H7 (cell line): ENCODE data around the gene SLC9A9. TPM values are rescaled to one million over a fixed set of nuclear protein-coding genes. Genes with fewer than 3 reads are reported as not detected.

Source experiments
- DNase-seq: peaks from one replicate; pipeline ENCODE4 v3.0.0; 2012
- H3K27me3 ChIP-seq: 2 replicates; pipeline ENCODE4 v1.6.0; 2011; ENCODE audit warnings: mild to moderate bottlenecking, low read length; ENCODE audit not compliant: control insufficient read depth, insufficient read depth
- H3K36me3 ChIP-seq: replicated peaks from 2 replicates; pipeline ENCODE4 v1.5.1; 2011; ENCODE audit warnings: low read length; ENCODE audit not compliant: control insufficient read depth, insufficient read depth
- H3K4me3 ChIP-seq: 2 replicates; pipeline ENCODE4 v1.5.1; 2011; ENCODE audit warnings: low read depth, mild to moderate bottlenecking, control low read depth, low read length, moderate library complexity; ENCODE audit not compliant: insufficient read depth
- total RNA-seq: library from RNA; depleted of rRNA; stranded (reverse); fragments of >200 nt; shearing (Covaris generic); gene quantifications from 2 replicates; pipeline ENCODE4 v1.2.3, GENCODE V29; 2014

The SLC9A9 gene
- total RNA-seq, 1 experiment from 2014 or later, result 4.1 TPM

- H3K4me3 ChIP-seq, result no peak overlapping the region
- H3K27me3 ChIP-seq, result no peaks in the 10 kb centered on the region
- H3K36me3 ChIP-seq, result no peaks in the 10 kb centered on the region
- DNase-seq, result no peak
Measured at GRCh38 chr3:143595456-143596077, 252.7 kb downstream of the SLC9A9 start.

DNA sequence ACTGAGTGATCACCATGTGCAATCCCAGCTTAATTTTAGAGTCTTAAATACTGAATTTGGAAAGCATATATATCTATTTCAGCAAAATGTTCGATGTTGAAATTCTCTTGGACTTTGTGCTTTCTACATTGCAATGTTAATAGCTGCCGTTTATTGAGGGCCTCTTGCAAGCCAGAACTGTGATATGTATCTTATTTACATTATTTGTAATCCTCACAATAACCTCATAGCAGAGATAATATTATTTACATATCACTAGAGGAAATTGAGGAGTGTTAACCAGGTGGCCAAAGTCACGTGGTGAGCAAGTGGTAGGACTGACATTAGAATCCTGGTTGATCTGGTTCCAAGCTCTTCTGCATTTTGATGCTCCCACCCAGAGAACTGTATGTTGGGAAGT is 254.1 kb downstream of the SLC9A9 start:
- Histone ChIP-seq H3K27me3 (no peaks in the 10 kb centered on the region), H3K4me3 (no peak overlapping the region), H3K36me3 (no peaks in the 10 kb centered on the region)
- DNase-seq, result no peak

- Histone ChIP-seq H3K27me3 (no peaks in the 10 kb centered on the region), H3K4me3 (no peak overlapping the region), H3K36me3 (no peaks in the 10 kb centered on the region)
- no peak for DNase-seq
Measured at GRCh38 chr3:143590660-143591059, 257.6 kb downstream of the SLC9A9 start.

DNA sequence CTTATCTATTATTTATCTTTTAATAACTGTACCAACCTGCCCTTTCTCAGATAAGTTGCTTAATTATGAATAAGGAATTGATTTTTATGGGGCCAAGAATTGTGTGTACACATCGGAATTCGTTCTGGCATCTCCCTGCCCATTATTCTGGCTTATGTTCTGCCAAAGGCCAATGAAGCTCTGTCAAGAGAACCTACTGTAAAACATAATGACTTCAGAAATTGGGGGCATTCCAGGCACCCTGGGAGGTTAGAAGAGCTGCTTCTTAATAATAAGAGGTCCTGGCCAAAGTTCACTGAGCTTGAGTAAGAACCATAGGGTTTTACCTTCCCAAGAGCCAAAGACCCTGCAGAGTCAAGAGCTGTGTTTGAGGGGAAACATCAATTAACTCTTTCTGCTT is 261.7 kb downstream of the SLC9A9 start:
- no peak for DNase-seq
- H3K27me3 ChIP-seq, result no peaks in the 10 kb centered on the region
- no peaks in the 10 kb centered on the region for H3K36me3 ChIP-seq
- H3K4me3 ChIP-seq, result no peak overlapping the region

- H3K4me3 ChIP-seq, result no peak overlapping the region
- DNase-seq, result no peak
- H3K27me3 ChIP-seq, result no peaks in the 10 kb centered on the region
- H3K36me3 ChIP-seq, result no peaks in the 10 kb centered on the region
Measured at GRCh38 chr3:143585720-143586456, 262.4 kb downstream of the SLC9A9 start.

- no peaks in the 10 kb centered on the region for H3K36me3 ChIP-seq
- H3K4me3 ChIP-seq, result no peak overlapping the region
- no peak for DNase-seq
- H3K27me3 ChIP-seq, result no peaks in the 10 kb centered on the region
Measured at GRCh38 chr3:143584474-143584873, 263.8 kb downstream of the SLC9A9 start.

DNA sequence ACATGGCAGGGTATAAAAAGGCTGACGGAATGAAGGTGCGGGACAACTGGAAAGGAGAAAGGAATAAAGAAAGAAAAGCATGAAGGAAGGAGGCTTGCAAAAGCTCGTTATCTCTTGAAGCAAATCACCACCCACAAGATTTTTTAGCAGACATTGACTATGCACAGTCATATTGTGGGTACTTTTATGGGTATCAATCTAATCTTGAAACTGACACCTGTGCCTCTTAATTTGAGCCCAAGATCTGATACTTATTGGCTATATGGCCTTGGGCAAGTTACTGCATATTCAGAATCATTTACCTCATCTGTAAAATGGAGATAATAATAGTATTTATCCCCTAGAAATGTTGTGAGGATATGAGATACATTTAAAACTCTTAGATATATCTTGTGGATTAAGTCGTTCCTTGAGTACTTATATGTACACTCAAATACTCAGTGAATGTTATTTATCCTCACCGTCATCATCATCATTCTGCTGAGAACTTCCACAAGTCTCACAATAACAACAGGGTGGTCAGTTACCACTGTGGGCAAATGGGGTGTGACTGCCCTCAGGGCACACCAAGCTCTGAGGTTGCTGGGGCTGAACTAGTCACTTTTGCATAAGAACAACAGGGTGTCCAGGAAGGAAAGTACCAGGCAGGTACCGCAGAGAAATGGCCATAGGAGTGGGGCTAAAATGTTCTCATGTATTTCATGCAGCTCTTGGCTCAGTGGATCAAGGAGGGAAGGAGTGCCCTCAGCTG is 266.1 kb downstream of the SLC9A9 start:
- H3K4me3 ChIP-seq, result no peak overlapping the region
- H3K27me3 ChIP-seq, result no peaks in the 10 kb centered on the region
- no peak for DNase-seq
- no peaks in the 10 kb centered on the region for H3K36me3 ChIP-seq

DNA sequence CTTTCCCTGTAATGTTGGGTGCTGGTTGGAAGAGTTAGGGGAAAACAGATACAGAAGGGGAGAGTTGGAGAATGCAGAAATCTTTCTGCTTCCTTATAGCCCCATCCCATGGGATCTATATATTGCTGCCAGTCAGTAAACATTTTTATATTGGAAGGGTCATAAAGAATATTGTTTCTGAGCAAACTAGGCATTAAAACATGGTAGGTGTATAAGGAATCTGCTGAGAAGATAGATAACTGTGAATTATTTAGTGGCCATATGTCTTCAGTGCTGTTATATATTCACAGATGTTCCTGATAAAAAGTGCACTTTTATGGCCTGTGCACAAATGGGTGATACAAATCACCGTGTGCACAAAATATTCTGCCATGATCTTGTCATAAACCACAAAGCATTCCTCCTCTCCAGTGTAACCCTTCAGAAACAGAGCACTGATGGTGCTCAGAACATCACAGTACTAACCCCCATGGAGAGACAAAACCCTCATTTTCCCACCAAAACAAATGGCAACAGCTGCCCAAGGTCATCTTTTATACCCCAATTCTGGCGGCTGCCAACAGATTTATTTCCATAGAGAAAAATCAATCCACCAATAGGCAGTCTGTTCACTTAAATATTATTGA is 269.3 kb downstream of the SLC9A9 start:
- Histone ChIP-seq H3K27me3 (no peaks in the 10 kb centered on the region), H3K4me3 (no peak overlapping the region), H3K36me3 (no peaks in the 10 kb centered on the region)
- DNase-seq, result no peak

DNA sequence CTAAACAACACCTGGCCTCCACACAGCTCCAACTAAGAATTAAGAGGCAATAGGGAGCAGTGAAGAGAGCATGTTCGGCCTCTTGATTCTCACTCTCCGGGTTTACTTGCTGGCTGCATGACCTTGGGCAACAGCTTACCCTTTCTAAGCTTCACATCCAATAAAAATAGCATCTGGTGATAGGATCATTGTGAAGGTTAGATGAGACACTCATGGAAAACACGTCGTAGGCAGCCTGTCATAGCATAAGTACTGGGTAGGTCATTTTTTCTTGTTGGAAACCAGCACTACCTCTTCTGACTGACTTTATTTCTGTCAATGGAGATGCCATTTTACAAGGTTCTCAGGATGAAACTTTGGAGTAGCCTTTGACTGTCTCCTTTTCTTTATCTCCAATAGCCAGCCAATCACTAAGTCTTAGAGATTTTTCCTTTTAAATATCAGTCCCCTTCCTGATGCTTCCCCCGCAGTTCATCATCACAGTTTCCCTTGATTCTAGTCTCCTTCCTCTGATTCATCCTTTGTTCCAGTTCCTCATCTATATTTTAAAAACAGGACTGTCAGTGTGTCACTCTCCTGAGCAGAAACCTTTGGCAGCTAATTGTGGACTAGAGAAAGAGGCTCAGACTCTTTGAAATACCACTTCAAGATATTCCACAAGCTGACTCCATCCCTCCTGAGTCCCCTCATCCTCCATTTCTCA is 271.5 kb downstream of the SLC9A9 start:
- H3K27me3 ChIP-seq, result no peaks in the 10 kb centered on the region
- no peak for DNase-seq
- H3K36me3 ChIP-seq, result no peaks in the 10 kb centered on the region
- no peak overlapping the region for H3K4me3 ChIP-seq

DNA sequence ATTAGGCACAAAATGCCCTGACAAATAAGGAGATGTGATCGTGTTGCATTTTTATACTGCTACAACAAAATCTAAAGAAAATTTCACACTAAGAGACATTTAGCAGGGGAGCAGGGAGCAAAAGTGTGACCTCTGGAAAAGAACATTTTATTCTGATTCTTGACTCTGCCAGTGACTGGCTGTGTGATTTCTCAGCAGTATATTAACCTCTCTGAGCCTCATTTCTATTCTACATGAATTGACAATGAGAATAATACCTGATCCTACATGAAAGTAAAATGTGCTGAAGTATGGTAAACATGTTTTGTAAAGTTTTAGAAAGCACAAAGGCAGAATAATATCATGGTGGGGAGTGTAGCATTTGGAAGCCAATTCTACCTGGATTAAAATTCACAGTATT is 273.3 kb downstream of the SLC9A9 start:
- H3K4me3 ChIP-seq, result no peak overlapping the region
- no peak for DNase-seq
- H3K36me3 ChIP-seq, result no peaks in the 10 kb centered on the region
- H3K27me3 ChIP-seq, result no peaks in the 10 kb centered on the region

GRCh38 chr3:143573610-143574303 is 274.5 kb downstream of the SLC9A9 start:
- no peaks in the 10 kb centered on the region for H3K27me3 ChIP-seq
- no peak for DNase-seq
- H3K36me3 ChIP-seq, result no peaks in the 10 kb centered on the region
- no peak overlapping the region for H3K4me3 ChIP-seq

- DNase-seq, result no peak
- no peaks in the 10 kb centered on the region for H3K27me3 ChIP-seq
- H3K36me3 ChIP-seq, result no peaks in the 10 kb centered on the region
- no peak overlapping the region for H3K4me3 ChIP-seq
Measured at GRCh38 chr3:143571548-143571947, 276.7 kb downstream of the SLC9A9 start.

DNA sequence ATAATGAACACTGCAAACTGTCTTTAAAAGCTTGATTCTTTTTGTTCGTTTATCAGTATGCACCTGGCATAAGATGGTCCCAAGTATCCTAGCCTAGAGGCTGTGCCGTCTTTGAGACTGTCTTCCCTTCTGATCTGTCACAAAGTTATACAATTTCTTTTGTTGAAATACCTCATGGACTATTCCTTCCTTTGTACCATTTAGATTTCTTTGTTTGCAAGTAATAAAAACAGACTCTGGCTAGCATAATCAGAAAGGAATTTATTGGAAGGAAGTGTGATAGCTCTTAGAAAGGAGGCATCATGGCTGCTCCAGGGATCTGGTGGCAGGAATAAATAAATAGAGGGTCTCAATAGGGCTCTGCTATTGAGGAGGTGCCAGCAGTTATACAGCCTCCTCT is 280.4 kb downstream of the SLC9A9 start:
- DNase-seq, result no peak
- H3K27me3 ChIP-seq, result no peaks in the 10 kb centered on the region
- H3K36me3 ChIP-seq, result no peaks in the 10 kb centered on the region
- H3K4me3 ChIP-seq, result no peak overlapping the region

DNA sequence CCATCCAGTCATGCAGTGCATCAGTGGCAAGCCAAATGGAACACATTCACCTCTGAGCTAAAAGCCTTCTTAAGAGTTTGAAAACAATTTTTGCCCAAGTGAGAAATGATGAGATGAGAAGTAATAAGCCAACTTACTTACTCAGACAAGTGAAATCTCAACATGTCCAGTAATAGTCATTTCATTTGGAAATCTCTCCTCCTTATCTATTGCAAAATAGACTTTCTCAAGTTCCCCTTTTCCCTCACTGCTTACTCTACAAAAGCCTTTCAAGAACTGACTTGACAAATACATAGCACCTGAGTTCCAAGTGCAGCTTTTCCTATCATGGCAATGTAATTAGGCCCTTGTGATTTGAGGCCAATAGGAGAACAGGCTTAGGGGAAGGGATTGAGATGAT is 282.3 kb downstream of the SLC9A9 start:
- no peaks in the 10 kb centered on the region for H3K36me3 ChIP-seq
- no peak for DNase-seq
- H3K4me3 ChIP-seq, result no peak overlapping the region
- no peaks in the 10 kb centered on the region for H3K27me3 ChIP-seq
